HepG2 (cell line): ENCODE data around the gene SCARB2. TPM values are rescaled to one million over a fixed set of nuclear protein-coding genes. Genes with fewer than 3 reads are reported as not detected.

Source experiments
- ATAC-seq: fragments of 200-7000 bp; cut with Tn5 transposase; 3 replicates; pipeline ENCODE4 v1.9.1; 2020; ENCODE audit warnings: mild to moderate bottlenecking, moderate library complexity
- BruUV-seq: library from RNA; stranded (reverse); fragments of 400-500 nt; replicated peaks from 2 replicates; lab custom pipeline; 2021; lab: Mats Ljungman, UMichigan
- CTCF ChIA-PET: fragments of 300-600 bp; formaldehyde crosslinking; extraction: SDS; loops from one replicate; lab custom pipeline; 2021; ENCODE audit warnings: low total read pairs, inconsistent platforms, low intra/inter-chr PET ratio; lab: Yijun Ruan, JAX
- POLR2A ChIA-PET: fragments of 350-600 bp; sonication (Branson Sonifier 250); formaldehyde crosslinking; loops from one replicate; lab custom pipeline; 2020; ENCODE audit warnings: antibody characterized with exemption, inconsistent platforms; lab: Yijun Ruan, JAX
- DNase-seq: peaks from one replicate; pipeline ENCODE4 v3.0.0-alpha.2; 2015; ENCODE audit warnings: low spot score
- FAIRE-seq: peaks from 3 replicates; lab custom pipeline; 2011; peaks lifted over from hg19 to GRCh38; lab: Jason Lieb, UNC
- H2AFZ ChIP-seq: one replicate; pipeline ENCODE4 v1.6.1; 2011; ENCODE audit warnings: low read length, inconsistent platforms
- H3K27ac ChIP-seq: fragments of 300-600 bp; 3 replicates; pipeline ENCODE4 v1.8.0; 2011; ENCODE audit warnings: mixed run types, mild to moderate bottlenecking, mixed read lengths, low read length, inconsistent platforms; ENCODE audit not compliant: insufficient read depth; ENCODE audit errors: extremely low read length
- H3K27me3 ChIP-seq, 2 experiments: fragments of 200-600 bp in 1 of 2; 2 replicates in 1 of 2; 3 replicates in 1 of 2; pipeline versions ENCODE4 v1.6.0 to v1.8.0; 2011; ENCODE audit warnings: low read length in 2 of 2, mild to moderate bottlenecking in 2 of 2, moderate library complexity in 2 of 2, inconsistent platforms in 1 of 2; ENCODE audit not compliant: insufficient read depth in 2 of 2, control insufficient read depth in 1 of 2
- H3K36me3 ChIP-seq, 2 experiments: fragments of 200-600 bp in 1 of 2; replicated peaks in 1 of 2; 2 replicates in 1 of 2; 3 replicates in 1 of 2; pipeline versions ENCODE4 v1.5.1 to v1.8.0; 2011; ENCODE audit warnings: low read length in 2 of 2, inconsistent platforms in 1 of 2; ENCODE audit not compliant: insufficient read depth in 2 of 2, control insufficient read depth in 1 of 2
- H3K4me1 ChIP-seq: 2 replicates; pipeline ENCODE4 v1.5.1; 2012; ENCODE audit warnings: low read length, inconsistent platforms; ENCODE audit not compliant: insufficient read depth
- H3K4me2 ChIP-seq: 2 replicates; pipeline ENCODE4 v1.6.0; 2011; ENCODE audit warnings: low read depth, low read length, inconsistent platforms
- H3K4me3 ChIP-seq, 3 experiments: fragments of 200-600 bp in 1 of 3; sonication (generic), shearing (Covaris generic) in 1 of 3; replicated peaks in 1 of 3; 2 replicates each; pipeline ENCODE4 v1.5.1; 2011 to 2016; ENCODE audit warnings: low read length in 3 of 3, inconsistent platforms in 2 of 3, low read depth in 2 of 3, mild to moderate bottlenecking in 2 of 3, control low read depth in 1 of 3, mixed read lengths in 1 of 3; ENCODE audit not compliant: insufficient read depth in 1 of 3
- H3K79me2 ChIP-seq: one replicate; pipeline ENCODE4 v1.6.1; 2011; ENCODE audit warnings: low read length, inconsistent platforms; ENCODE audit not compliant: insufficient read depth
- H3K9ac ChIP-seq: 2 replicates; pipeline ENCODE4 v1.6.0; 2011; ENCODE audit warnings: mild to moderate bottlenecking, low read depth, low read length, inconsistent platforms; ENCODE audit not compliant: insufficient read depth
- H3K9me3 ChIP-seq: 2 replicates; pipeline ENCODE4 v1.5.1; 2012; ENCODE audit warnings: mild to moderate bottlenecking, low read length
- H4K20me1 ChIP-seq: 2 replicates; pipeline ENCODE4 v1.6.0; 2011; ENCODE audit warnings: inconsistent platforms, mild to moderate bottlenecking, low read length, moderate library complexity; ENCODE audit not compliant: insufficient read depth
- ARID2 ChIP-seq: sonication (generic); formaldehyde crosslinking; IDR thresholded peaks from 2 replicates; pipeline ENCODE4 v1.8.1; 2022; ENCODE audit warnings: mild to moderate bottlenecking, missing genetic modification reagents, borderline replicate concordance
- BATF2 ChIP-seq: sonication (generic); formaldehyde crosslinking; IDR thresholded peaks from 2 replicates; pipeline ENCODE4 v1.8.0; 2022; ENCODE audit warnings: mild to moderate bottlenecking, missing genetic modification reagents, moderate library complexity
- NR0B2 ChIP-seq: sonication (generic); formaldehyde crosslinking; IDR thresholded peaks from 2 replicates; pipeline ENCODE4 v1.4.0; 2020; ENCODE audit warnings: mild to moderate bottlenecking, missing genetic modification reagents
- PITX1 ChIP-seq: sonication (generic); formaldehyde crosslinking; IDR thresholded peaks from 2 replicates; pipeline ENCODE4 v1.5.1; 2020; ENCODE audit warnings: mild to moderate bottlenecking, missing genetic modification reagents
- SRF ChIP-seq: IDR thresholded peaks from 2 replicates; pipeline ENCODE4 v1.6.1; 2011; ENCODE audit warnings: mild to moderate bottlenecking, low read depth, low read length, moderate library complexity
- STAT5B ChIP-seq: sonication (generic); formaldehyde crosslinking; IDR thresholded peaks from 2 replicates; pipeline ENCODE4 v1.4.0; 2020; ENCODE audit warnings: missing genetic modification reagents
- ZBTB25 ChIP-seq: IDR thresholded peaks from 2 replicates; pipeline ENCODE4 v1.6.1; 2018; ENCODE audit warnings: missing genetic modification reagents
- ZNF878 ChIP-seq: sonication (generic); formaldehyde crosslinking; IDR thresholded peaks from 2 replicates; pipeline ENCODE4 v1.8.1; 2023; ENCODE audit warnings: mild to moderate bottlenecking, missing genetic modification reagents, moderate library complexity
- ZSCAN21 ChIP-seq: sonication (generic); formaldehyde crosslinking; IDR thresholded peaks from 2 replicates; pipeline ENCODE4 v1.8.0; 2022; ENCODE audit warnings: mild to moderate bottlenecking, missing genetic modification reagents, moderate library complexity, borderline replicate concordance
- WGBS: methylation state at CpG from one replicate; pipeline ENCODE4 v1.1.6; 2017; ENCODE audit warnings: low lambda C conversion rate; 5-methylcytosine and 5-hydroxymethylcytosine counted together
- in situ Hi-C: cut with HindIII; loops from 2 replicates; pipeline ENCODE4 v1.10.0; 2017; ENCODE audit warnings: low pct_unique_long_range_greater_than_20kb; ENCODE audit not compliant: extremely low pct_ligation_motif_present
- intact Hi-C: fragments of 100-400 bp; cut with micrococcal nuclease; formaldehyde crosslinking; loops from one replicate; pipeline ENCODE4 v1.10.0; 2022; ENCODE audit not compliant: unreplicated experiment
- polyA plus RNA-seq, 8 experiments: library from polyadenylated mRNA; depleted of rRNA in 3 of 8; stranded (reverse) in 7 of 8; unstranded in 1 of 8; fragments of >200 nt; fragmentation: Illumina TruSeq in 4 of 8; extraction: Trizol in 4 of 8; gene quantifications; 2 replicates each; pipeline versions ENCODE4 v1.2.1 to v1.2.3, GENCODE V29; 2011 to 2016; ENCODE audit warnings: low read depth in 4 of 8, missing spikeins in 1 of 8, mixed read lengths in 1 of 8; ENCODE audit not compliant: insufficient read depth in 1 of 8
- total RNA-seq, 5 experiments: library from RNA; depleted of rRNA; stranded (reverse); fragments of >200 nt; fragmentation: Illumina TruSeq; extraction: Trizol; gene quantifications; 2 replicates each; pipeline ENCODE4 v1.2.3, GENCODE V29; 2016; ENCODE audit warnings: low read depth in 1 of 5

Gene SCARB2
- total and polyA plus RNA-seq, 2 of the 13 experiments (the other 11 are each of a cell fraction or from before 2014, with no cell fraction given) = 40.6 to 43.4 TPM

- TF ChIP-seq ZBTB25 (CRISPR knock-in tag) = no peak
- TF ChIP-seq SRF = no peak
- TF ChIP-seq, all 625 proteins: peak for 0
Measured at GRCh38 chr4:76196376-76196775, 17.2 kb downstream of the SCARB2 start (continued).

- DNase-seq = no peak
- H3K27ac ChIP-seq = no peak overlapping the region
- no peaks in the 10 kb centered on the region for H3K9me3 ChIP-seq
- ChIA-PET CTCF (no interaction called here), POLR2A (no interaction called here)
- in situ Hi-C loops (no loop called here), intact Hi-C loops (no loop called here)
- H3K9ac ChIP-seq = no peak overlapping the region
- peaks cover 9 to 36% of the 10 kb centered on the region in 2 experiments; a peak in 4 of 5 replicates for H3K36me3 ChIP-seq
- H3K79me2 ChIP-seq = peaks cover 16% of the 10 kb centered on the region
- WGBS = 95% methylated on average over 3 of the region's 3 CpGs
- H3K4me2 ChIP-seq = no peak overlapping the region
- H3K27me3 ChIP-seq = no peaks in the 10 kb centered on the region
- no TSS peak for BruUV-seq
- TF ChIP-seq BATF2 = no peak
- TF ChIP-seq STAT5B (CRISPR knock-in tag) = no peak
- no peak for TF ChIP-seq PITX1 (CRISPR knock-in tag)
- TF ChIP-seq ARID2 (CRISPR knock-in tag) = no peak
- no peak for TF ChIP-seq ZNF878
- no peak for TF ChIP-seq NR0B2 (CRISPR knock-in tag)
- no peak for TF ChIP-seq ZSCAN21 (CRISPR knock-in tag)
- TF ChIP-seq, all 625 proteins: peak for 0
- Histone ChIP-seq H3K4me1 (peaks cover 48% of the 10 kb centered on the region), H3K4me3 (no peak overlapping the region), H4K20me1 (no peaks in the 10 kb centered on the region), H2AFZ (no peak overlapping the region)
- no peak for ATAC-seq
- FAIRE-seq = no peak
Measured at GRCh38 chr4:76195326-76195725, 18.3 kb downstream of the SCARB2 start.
